A549 (cell line): Measurements from ENCODE around the gene FAM163B. TPM values are rescaled to one million over a fixed set of nuclear protein-coding genes. Genes with fewer than 3 reads are reported as not detected.

ENCODE experiments used
- ATAC-seq, 2 experiments: fragments of 200-7000 bp in 1 of 2; fragments of >200 bp in 1 of 2; cut with Nextera tagmentation in 1 of 2; cut with Tn5 transposase in 1 of 2; 3 replicates each; pipeline versions ENCODE4 v1.8.0 to v1.9.1; 2018 to 2020; ENCODE audit warnings: mild to moderate bottlenecking in 1 of 2, moderate library complexity in 1 of 2
- CTCF ChIA-PET: fragments of 300-600 bp; sonication (Branson Sonifier 250); formaldehyde crosslinking; extraction: SDS; loops from one replicate; lab custom pipeline; 2021; ENCODE audit warnings: antibody characterized with exemption, inconsistent platforms; lab: Yijun Ruan, JAX
- POLR2A ChIA-PET: fragments of 350-600 bp; formaldehyde crosslinking; extraction: SDS; loops from one replicate; lab custom pipeline; 2021; ENCODE audit warnings: antibody characterized with exemption, inconsistent platforms; lab: Yijun Ruan, JAX
- DNase-seq, 2 experiments: peaks; one replicate each; pipeline versions ENCODE4 v3.0.0 to v3.0.0-alpha.2; 2011 to 2016; ENCODE audit warnings: low read depth in 1 of 2, low spot score in 1 of 2
- FAIRE-seq: peaks from 2 replicates; lab custom pipeline; 2011; peaks lifted over from hg19 to GRCh38; lab: Jason Lieb, UNC
- H3K27ac ChIP-seq, 2 experiments: fragments of >200 bp; sonication (Bioruptor Twin); formaldehyde crosslinking; 3 replicates each; pipeline ENCODE4 v1.5.1; 2016 to 2017
- H3K4me1 ChIP-seq: fragments of >200 bp; sonication (Bioruptor Twin); formaldehyde crosslinking; 3 replicates; pipeline ENCODE4 v1.6.1; 2016
- H3K4me2 ChIP-seq: fragments of >200 bp; sonication (Bioruptor Twin); formaldehyde crosslinking; 3 replicates; pipeline ENCODE4 v1.6.1; 2016
- H3K4me3 ChIP-seq: fragments of >200 bp; sonication (Bioruptor Twin); formaldehyde crosslinking; 3 replicates; pipeline ENCODE4 v1.5.1; 2016
- H3K9me3 ChIP-seq: fragments of >200 bp; sonication (Bioruptor Twin); formaldehyde crosslinking; 3 replicates; pipeline ENCODE4 v1.6.1; 2016
- BHLHE40 ChIP-seq: IDR thresholded peaks from 2 replicates; pipeline ENCODE4 v1.6.1; 2012; ENCODE audit warnings: low read depth, low read length, inconsistent platforms
- CBX2 ChIP-seq: fragments of 200-600 bp; sonication (generic); IDR thresholded peaks from 2 replicates; pipeline ENCODE4 v1.6.1; 2016; ENCODE audit warnings: low read depth, mild to moderate bottlenecking, borderline replicate concordance
- CEBPB ChIP-seq, 2 experiments: fragments of >200 bp in 1 of 2; sonication (Bioruptor Twin) in 1 of 2; formaldehyde crosslinking in 1 of 2; IDR thresholded peaks; 2 replicates each; pipeline ENCODE4 v1.6.1; 2012 to 2016
- CHD4 ChIP-seq: fragments of 200-600 bp; sonication (generic); IDR thresholded peaks from 2 replicates; pipeline ENCODE4 v1.6.1; 2016; ENCODE audit warnings: antibody characterized with exemption, mild to moderate bottlenecking, borderline replicate concordance
- EHF ChIP-seq: fragments of 250-450 bp; sonication (Bioruptor Pico); IDR thresholded peaks from 2 replicates; pipeline ENCODE4 v1.5.0; 2020; ENCODE audit warnings: mild to moderate bottlenecking
- FOSL2 ChIP-seq, 2 experiments: fragments of 450-650 bp in 1 of 2; fragments of >200 bp in 1 of 2; sonication (Bioruptor Twin) in 1 of 2; formaldehyde crosslinking; IDR thresholded peaks; 2 replicates each; pipeline versions ENCODE4 v1.5.0 to v1.6.1; 2016 to 2020; ENCODE audit warnings: mild to moderate bottlenecking in 1 of 2, moderate library complexity in 1 of 2
- FOXS1 ChIP-seq: fragments of 250-450 bp; sonication (Bioruptor Pico); IDR thresholded peaks from 2 replicates; pipeline ENCODE4 v1.5.0; 2020; ENCODE audit warnings: mild to moderate bottlenecking, moderate library complexity
- GATA3 ChIP-seq: IDR thresholded peaks from 2 replicates; pipeline ENCODE4 v1.6.1; 2012; ENCODE audit warnings: borderline replicate concordance
- HOXB13 ChIP-seq: fragments of 250-450 bp; sonication (Bioruptor Pico); IDR thresholded peaks from 2 replicates; pipeline ENCODE4 v1.5.0; 2020; ENCODE audit warnings: low read depth, mild to moderate bottlenecking, moderate library complexity
- HOXB5 ChIP-seq: fragments of 250-450 bp; sonication (Bioruptor Pico); IDR thresholded peaks from 2 replicates; pipeline ENCODE4 v1.5.0; 2020; ENCODE audit warnings: mild to moderate bottlenecking, moderate library complexity
- JUN ChIP-seq, 2 experiments: fragments of >200 bp; sonication (Bioruptor Twin); formaldehyde crosslinking; IDR thresholded peaks; 2 replicates in 1 of 2; 3 replicates in 1 of 2; pipeline ENCODE4 v1.6.1; 2016 to 2017
- KDM1A ChIP-seq: fragments of 200-600 bp; sonication (generic); IDR thresholded peaks from 2 replicates; pipeline ENCODE4 v1.6.1; 2016; ENCODE audit warnings: low read depth, mild to moderate bottlenecking
- MAZ ChIP-seq: fragments of 150-350 bp; IDR thresholded peaks from 2 replicates; pipeline ENCODE4 v1.6.1; 2014; ENCODE audit warnings: antibody characterized with exemption, low read depth, low read length, borderline replicate concordance
- NR3C1 ChIP-seq: fragments of >200 bp; sonication (Bioruptor Twin); formaldehyde crosslinking; IDR thresholded peaks from 3 replicates; pipeline ENCODE4 v1.6.1; 2017
- POLR2A ChIP-seq: IDR thresholded peaks from 2 replicates; pipeline ENCODE4 v1.6.1; 2012; ENCODE audit warnings: mild to moderate bottlenecking, low read length
- RAD21 ChIP-seq, 2 experiments: fragments of >200 bp in 1 of 2; sonication (Bioruptor Twin) in 1 of 2; formaldehyde crosslinking in 1 of 2; IDR thresholded peaks in 1 of 2; conservative IDR thresholded peaks in 1 of 2; 2 replicates in 1 of 2; 3 replicates in 1 of 2; pipeline ENCODE4 v1.6.1; 2012 to 2018; ENCODE audit warnings: inconsistent platforms in 1 of 2
- RCOR1 ChIP-seq: fragments of 150-350 bp; IDR thresholded peaks from 2 replicates; pipeline ENCODE4 v1.6.1; 2014; ENCODE audit warnings: antibody characterized with exemption, low read length, low read depth
- RNF2 ChIP-seq: fragments of 200-600 bp; sonication (generic); IDR thresholded peaks from 2 replicates; pipeline ENCODE4 v1.6.1; 2016; ENCODE audit warnings: low read depth, mild to moderate bottlenecking, antibody characterized with exemption, moderate library complexity, borderline replicate concordance
- SMC3 ChIP-seq: fragments of >200 bp; sonication (Bioruptor Twin); formaldehyde crosslinking; IDR thresholded peaks from 3 replicates; pipeline ENCODE4 v1.6.1; 2018; ENCODE audit warnings: inconsistent platforms
- TFCP2L1 ChIP-seq: fragments of 250-450 bp; sonication (Bioruptor Pico); IDR thresholded peaks from 2 replicates; pipeline ENCODE4 v1.5.0; 2021; ENCODE audit warnings: mild to moderate bottlenecking
- TP53 ChIP-seq: fragments of 250-450 bp; sonication (Bioruptor Pico); IDR thresholded peaks from 2 replicates; pipeline ENCODE4 v1.5.0; 2021; ENCODE audit warnings: mild to moderate bottlenecking, moderate library complexity
- ZC3H11A ChIP-seq: fragments of 450-650 bp; IDR thresholded peaks from 2 replicates; pipeline ENCODE4 v1.6.1; 2014; ENCODE audit warnings: antibody characterized with exemption, mild to moderate bottlenecking
- ZFP36 ChIP-seq: fragments of 450-650 bp; IDR thresholded peaks from 2 replicates; pipeline ENCODE4 v1.6.1; 2014; ENCODE audit warnings: borderline replicate concordance; ENCODE audit not compliant: partially characterized antibody
- ZNF302 ChIP-seq: fragments of 250-450 bp; sonication (Bioruptor Pico); IDR thresholded peaks from 2 replicates; pipeline ENCODE4 v1.9.0; 2021; ENCODE audit warnings: inconsistent platforms, mild to moderate bottlenecking, moderate library complexity
- WGBS: methylation state at CpG from one replicate; pipeline ENCODE4 v1.1.6; 2017; ENCODE audit errors: missing lambda C conversion rate; 5-methylcytosine and 5-hydroxymethylcytosine counted together
- polyA plus RNA-seq, 4 experiments: library from polyadenylated mRNA; depleted of rRNA in 3 of 4; stranded (reverse); fragments of >200 nt; fragmentation: RNase III in 1 of 4; extraction: RNeasy Plus Mini Kit Qiagen cat#74134 plus additional on column Dnase treatment in 1 of 4; gene quantifications; 2 replicates in 3 of 4; 3 replicates in 1 of 4; pipeline ENCODE4 v1.2.3, GENCODE V29; 2011 to 2017
- TF ChIP-seq, protein P1 (sequence below): fragments of >200 bp; sonication (Bioruptor Twin); formaldehyde crosslinking; IDR thresholded peaks from 2 replicates; pipeline ENCODE4 v1.6.1; 2016
- TF ChIP-seq, protein P2 (sequence below): fragments of 150-350 bp; IDR thresholded peaks from 2 replicates; pipeline ENCODE4 v1.6.1; 2014; ENCODE audit warnings: low read depth, mild to moderate bottlenecking, low read length
- TF ChIP-seq, protein P3 (sequence below): fragments of >200 bp; sonication (Bioruptor Twin); formaldehyde crosslinking; IDR thresholded peaks from 3 replicates; pipeline ENCODE4 v1.5.1; 2016
- TF ChIP-seq, protein P4 (sequence below): fragments of 450-650 bp; IDR thresholded peaks from 2 replicates; pipeline ENCODE4 v1.6.1; 2014; ENCODE audit warnings: antibody characterized with exemption
- TF ChIP-seq, protein P5 (sequence below): fragments of 200-600 bp; sonication (generic); IDR thresholded peaks from 2 replicates; pipeline ENCODE4 v1.6.1; 2016; ENCODE audit warnings: antibody characterized with exemption, mild to moderate bottlenecking, moderate library complexity
- TF ChIP-seq, protein P6 (sequence below): fragments of 250-450 bp; sonication (Bioruptor Pico); IDR thresholded peaks from 2 replicates; pipeline ENCODE4 v1.5.0; 2021; ENCODE audit warnings: mild to moderate bottlenecking, moderate library complexity, borderline replicate concordance

Gene FAM163B
- polyA plus RNA-seq, 2 of the 4 experiments (the other 2 are of a cell fraction), result not detected

DNA sequence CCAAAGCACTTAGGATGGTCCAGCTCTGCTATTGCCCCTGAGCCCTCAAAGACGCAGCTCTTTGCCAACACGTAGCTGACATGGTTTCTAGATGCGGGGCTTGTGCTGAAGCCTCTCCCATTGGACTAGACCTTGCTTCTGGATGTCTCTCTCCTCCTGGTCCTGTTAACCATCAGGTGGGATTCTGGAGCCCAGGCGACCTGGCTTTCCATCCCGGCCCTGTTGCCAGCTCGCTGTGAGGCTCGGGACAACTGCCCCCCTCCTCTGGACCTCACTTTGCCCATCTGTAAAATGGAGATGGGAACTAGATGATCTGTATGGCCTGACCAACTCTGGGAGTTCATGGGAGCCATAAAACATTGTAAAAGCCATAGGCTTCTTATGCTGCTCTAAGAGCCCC, 31.0 kb upstream of the FAM163B start:
- Histone ChIP-seq H3K9me3 (no peaks in the 10 kb centered on the region), H3K4me3 (no peak overlapping the region), H3K27ac (no peak overlapping the region), H3K4me1 (no peaks in the 10 kb centered on the region), H3K4me2 (no peak overlapping the region)
- ATAC-seq, result no peak
- TF ChIP-seq HOXB5 (CRISPR knock-in tag) (no peak), SMC3 (no peak), CBX2 (no peak), NR3C1 (no peak), POLR2A (no peak), FOSL2 (IDR thresholded peaks at IDR 0.05) (no peak), FOSL2 (CRISPR knock-in tag; IDR thresholded peaks at IDR 0.05) (no peak), MAZ (no peak), KDM1A (no peak), BHLHE40 (no peak), JUN (IDR thresholded peaks at IDR 0.05) (no peak), ZC3H11A (no peak), GATA3 (no peak), FOXS1 (CRISPR knock-in tag) (no peak), TP53 (CRISPR knock-in tag) (no peak)
- TF ChIP-seq, protein P1, sequence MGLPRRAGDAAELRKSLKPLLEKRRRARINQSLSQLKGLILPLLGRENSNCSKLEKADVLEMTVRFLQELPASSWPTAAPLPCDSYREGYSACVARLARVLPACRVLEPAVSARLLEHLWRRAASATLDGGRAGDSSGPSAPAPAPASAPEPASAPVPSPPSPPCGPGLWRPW, result no peak
- TF ChIP-seq, protein P2, sequence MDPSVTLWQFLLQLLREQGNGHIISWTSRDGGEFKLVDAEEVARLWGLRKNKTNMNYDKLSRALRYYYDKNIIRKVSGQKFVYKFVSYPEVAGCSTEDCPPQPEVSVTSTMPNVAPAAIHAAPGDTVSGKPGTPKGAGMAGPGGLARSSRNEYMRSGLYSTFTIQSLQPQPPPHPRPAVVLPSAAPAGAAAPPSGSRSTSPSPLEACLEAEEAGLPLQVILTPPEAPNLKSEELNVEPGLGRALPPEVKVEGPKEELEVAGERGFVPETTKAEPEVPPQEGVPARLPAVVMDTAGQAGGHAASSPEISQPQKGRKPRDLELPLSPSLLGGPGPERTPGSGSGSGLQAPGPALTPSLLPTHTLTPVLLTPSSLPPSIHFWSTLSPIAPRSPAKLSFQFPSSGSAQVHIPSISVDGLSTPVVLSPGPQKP, result no peak
- TF ChIP-seq, protein P3, sequence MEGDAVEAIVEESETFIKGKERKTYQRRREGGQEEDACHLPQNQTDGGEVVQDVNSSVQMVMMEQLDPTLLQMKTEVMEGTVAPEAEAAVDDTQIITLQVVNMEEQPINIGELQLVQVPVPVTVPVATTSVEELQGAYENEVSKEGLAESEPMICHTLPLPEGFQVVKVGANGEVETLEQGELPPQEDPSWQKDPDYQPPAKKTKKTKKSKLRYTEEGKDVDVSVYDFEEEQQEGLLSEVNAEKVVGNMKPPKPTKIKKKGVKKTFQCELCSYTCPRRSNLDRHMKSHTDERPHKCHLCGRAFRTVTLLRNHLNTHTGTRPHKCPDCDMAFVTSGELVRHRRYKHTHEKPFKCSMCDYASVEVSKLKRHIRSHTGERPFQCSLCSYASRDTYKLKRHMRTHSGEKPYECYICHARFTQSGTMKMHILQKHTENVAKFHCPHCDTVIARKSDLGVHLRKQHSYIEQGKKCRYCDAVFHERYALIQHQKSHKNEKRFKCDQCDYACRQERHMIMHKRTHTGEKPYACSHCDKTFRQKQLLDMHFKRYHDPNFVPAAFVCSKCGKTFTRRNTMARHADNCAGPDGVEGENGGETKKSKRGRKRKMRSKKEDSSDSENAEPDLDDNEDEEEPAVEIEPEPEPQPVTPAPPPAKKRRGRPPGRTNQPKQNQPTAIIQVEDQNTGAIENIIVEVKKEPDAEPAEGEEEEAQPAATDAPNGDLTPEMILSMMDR, result no peak
- TF ChIP-seq, protein P4, sequence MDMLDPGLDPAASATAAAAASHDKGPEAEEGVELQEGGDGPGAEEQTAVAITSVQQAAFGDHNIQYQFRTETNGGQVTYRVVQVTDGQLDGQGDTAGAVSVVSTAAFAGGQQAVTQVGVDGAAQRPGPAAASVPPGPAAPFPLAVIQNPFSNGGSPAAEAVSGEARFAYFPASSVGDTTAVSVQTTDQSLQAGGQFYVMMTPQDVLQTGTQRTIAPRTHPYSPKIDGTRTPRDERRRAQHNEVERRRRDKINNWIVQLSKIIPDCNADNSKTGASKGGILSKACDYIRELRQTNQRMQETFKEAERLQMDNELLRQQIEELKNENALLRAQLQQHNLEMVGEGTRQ, result no peak
- TF ChIP-seq, protein P5, sequence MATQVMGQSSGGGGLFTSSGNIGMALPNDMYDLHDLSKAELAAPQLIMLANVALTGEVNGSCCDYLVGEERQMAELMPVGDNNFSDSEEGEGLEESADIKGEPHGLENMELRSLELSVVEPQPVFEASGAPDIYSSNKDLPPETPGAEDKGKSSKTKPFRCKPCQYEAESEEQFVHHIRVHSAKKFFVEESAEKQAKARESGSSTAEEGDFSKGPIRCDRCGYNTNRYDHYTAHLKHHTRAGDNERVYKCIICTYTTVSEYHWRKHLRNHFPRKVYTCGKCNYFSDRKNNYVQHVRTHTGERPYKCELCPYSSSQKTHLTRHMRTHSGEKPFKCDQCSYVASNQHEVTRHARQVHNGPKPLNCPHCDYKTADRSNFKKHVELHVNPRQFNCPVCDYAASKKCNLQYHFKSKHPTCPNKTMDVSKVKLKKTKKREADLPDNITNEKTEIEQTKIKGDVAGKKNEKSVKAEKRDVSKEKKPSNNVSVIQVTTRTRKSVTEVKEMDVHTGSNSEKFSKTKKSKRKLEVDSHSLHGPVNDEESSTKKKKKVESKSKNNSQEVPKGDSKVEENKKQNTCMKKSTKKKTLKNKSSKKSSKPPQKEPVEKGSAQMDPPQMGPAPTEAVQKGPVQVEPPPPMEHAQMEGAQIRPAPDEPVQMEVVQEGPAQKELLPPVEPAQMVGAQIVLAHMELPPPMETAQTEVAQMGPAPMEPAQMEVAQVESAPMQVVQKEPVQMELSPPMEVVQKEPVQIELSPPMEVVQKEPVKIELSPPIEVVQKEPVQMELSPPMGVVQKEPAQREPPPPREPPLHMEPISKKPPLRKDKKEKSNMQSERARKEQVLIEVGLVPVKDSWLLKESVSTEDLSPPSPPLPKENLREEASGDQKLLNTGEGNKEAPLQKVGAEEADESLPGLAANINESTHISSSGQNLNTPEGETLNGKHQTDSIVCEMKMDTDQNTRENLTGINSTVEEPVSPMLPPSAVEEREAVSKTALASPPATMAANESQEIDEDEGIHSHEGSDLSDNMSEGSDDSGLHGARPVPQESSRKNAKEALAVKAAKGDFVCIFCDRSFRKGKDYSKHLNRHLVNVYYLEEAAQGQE, result no peak
- CTCF ChIA-PET, result no interaction called here
- FAIRE-seq, result no peak
- POLR2A ChIA-PET, result no interaction called here
- DNase-seq, result no peak
- WGBS, result 15% methylated on average over 7 of the region's 7 CpGs

DNA sequence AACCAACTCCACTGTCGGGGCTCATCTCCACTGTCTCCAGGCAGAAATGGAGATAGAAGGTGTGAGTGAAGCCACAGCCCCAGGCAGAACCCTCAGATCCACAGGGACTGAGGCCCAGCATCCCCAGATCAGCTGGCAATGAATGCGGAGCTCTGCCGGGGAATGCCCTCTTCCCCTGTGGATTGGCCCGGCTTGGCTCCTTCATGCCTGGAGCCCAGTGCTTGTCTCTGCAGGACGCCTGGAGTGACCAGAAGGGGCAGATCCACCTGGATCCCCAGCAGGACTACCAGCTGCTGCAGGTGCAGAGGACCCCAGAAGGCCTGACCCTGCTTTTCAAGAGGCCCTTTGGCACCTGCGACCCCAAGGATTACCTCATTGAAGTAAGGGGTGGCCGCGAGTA, 30.4 kb upstream of the FAM163B start:
- ChIA-PET POLR2A (no interaction called here), CTCF (no interaction called here)
- 20% methylated on average over 1 of the region's 8 CpGs for WGBS
- ATAC-seq (no peak), DNase-seq (no peak), FAIRE-seq (no peak)
- no peak overlapping the region for H3K27ac ChIP-seq
- H3K4me1 ChIP-seq, result no peaks in the 10 kb centered on the region
- H3K4me3 ChIP-seq, result no peak overlapping the region
- H3K9me3 ChIP-seq, result no peaks in the 10 kb centered on the region
- no peak overlapping the region for H3K4me2 ChIP-seq
- TF ChIP-seq HOXB13 (CRISPR knock-in tag) (no peak), RNF2 (no peak), CHD4 (no peak), FOXS1 (CRISPR knock-in tag) (no peak), ZFP36 (no peak), TFCP2L1 (no peak), RCOR1 (no peak), ZNF302 (CRISPR knock-in tag) (no peak), RAD21 (conservative IDR thresholded peaks at IDR 0.05 in 1 of 2, IDR thresholded peaks at IDR 0.05 in 1 of 2) (no peak), NR3C1 (no peak), EHF (CRISPR knock-in tag) (no peak), CEBPB (IDR thresholded peaks at IDR 0.05) (no peak)
- TF ChIP-seq, protein P6, sequence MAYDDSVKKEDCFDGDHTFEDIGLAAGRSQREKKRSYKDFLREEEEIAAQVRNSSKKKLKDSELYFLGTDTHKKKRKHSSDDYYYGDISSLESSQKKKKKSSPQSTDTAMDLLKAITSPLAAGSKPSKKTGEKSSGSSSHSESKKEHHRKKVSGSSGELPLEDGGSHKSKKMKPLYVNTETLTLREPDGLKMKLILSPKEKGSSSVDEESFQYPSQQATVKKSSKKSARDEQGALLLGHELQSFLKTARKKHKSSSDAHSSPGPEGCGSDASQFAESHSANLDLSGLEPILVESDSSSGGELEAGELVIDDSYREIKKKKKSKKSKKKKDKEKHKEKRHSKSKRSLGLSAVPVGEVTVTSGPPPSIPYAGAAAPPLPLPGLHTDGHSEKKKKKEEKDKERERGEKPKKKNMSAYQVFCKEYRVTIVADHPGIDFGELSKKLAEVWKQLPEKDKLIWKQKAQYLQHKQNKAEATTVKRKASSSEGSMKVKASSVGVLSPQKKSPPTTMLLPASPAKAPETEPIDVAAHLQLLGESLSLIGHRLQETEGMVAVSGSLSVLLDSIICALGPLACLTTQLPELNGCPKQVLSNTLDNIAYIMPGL (CRISPR knock-in tag), result no peak
